Prostate gland (tissue), 2 donors: ENCODE data around the gene CMKLR1.

Experiments used
- POLR2A ChIP-seq: fragments of 450-650 bp; IDR thresholded peaks from one replicate; pipeline ENCODE4 v1.6.1; 2016; ENCODE audit warnings: antibody characterized with exemption, mild to moderate bottlenecking
- POLR2AphosphoS5 ChIP-seq: sonication (generic); formaldehyde crosslinking; IDR thresholded peaks from one replicate; pipeline ENCODE4 v1.6.1; 2017; ENCODE audit warnings: antibody characterized with exemption
- TF ChIP-seq, protein P1 (sequence below), 4 experiments: fragments of 200-600 bp in 2 of 4; fragments of 450-650 bp in 2 of 4; sonication (generic) in 2 of 4; IDR thresholded peaks; 1 replicate in 3 of 4; 2 replicates in 1 of 4; pipeline ENCODE4 v1.5.1; 2016 to 2019; ENCODE audit warnings: antibody characterized with exemption in 4 of 4, mild to moderate bottlenecking in 2 of 4, moderate library complexity in 2 of 4

DNA sequence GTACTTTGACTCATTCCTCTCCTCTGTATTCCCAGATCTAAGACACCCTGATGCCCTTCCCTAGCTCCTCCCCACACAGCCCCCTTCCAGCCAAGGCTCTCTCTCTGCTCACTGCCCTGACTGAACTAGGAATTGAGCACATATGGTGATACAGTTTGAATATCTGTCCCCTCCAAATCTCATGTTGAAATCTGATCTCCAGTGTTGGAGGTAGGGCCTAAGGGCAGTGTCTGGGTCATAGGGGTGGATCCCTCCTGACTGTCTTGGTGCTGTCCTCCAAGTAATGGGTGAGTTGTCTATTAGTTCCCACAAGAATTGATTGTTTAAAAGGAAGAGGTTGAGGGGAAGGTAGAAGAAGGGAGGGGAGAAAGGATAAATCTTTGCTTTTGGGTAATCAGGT is 17.4 kb downstream of the CMKLR1 start:
- TF ChIP-seq POLR2A, result no peak
- TF ChIP-seq, protein P1, sequence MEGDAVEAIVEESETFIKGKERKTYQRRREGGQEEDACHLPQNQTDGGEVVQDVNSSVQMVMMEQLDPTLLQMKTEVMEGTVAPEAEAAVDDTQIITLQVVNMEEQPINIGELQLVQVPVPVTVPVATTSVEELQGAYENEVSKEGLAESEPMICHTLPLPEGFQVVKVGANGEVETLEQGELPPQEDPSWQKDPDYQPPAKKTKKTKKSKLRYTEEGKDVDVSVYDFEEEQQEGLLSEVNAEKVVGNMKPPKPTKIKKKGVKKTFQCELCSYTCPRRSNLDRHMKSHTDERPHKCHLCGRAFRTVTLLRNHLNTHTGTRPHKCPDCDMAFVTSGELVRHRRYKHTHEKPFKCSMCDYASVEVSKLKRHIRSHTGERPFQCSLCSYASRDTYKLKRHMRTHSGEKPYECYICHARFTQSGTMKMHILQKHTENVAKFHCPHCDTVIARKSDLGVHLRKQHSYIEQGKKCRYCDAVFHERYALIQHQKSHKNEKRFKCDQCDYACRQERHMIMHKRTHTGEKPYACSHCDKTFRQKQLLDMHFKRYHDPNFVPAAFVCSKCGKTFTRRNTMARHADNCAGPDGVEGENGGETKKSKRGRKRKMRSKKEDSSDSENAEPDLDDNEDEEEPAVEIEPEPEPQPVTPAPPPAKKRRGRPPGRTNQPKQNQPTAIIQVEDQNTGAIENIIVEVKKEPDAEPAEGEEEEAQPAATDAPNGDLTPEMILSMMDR (IDR thresholded peaks at IDR 0.05), result no peak
- no peak for TF ChIP-seq POLR2AphosphoS5
